ENCODE data around the gene GLG1. TPM values are rescaled to one million over a fixed set of nuclear protein-coding genes. Genes with fewer than 3 reads are reported as not detected.

GLG1 gene
- polyA plus RNA-seq, 2 of the 4 experiments (the other 2 are of a cell fraction): 51.9 to 90.6 TPM

- Histone ChIP-seq H3K27ac (no peak overlapping the region), H3K9me3 (no peaks in the 10 kb centered on the region), H3K4me3 (no peak overlapping the region), H3K4me2 (no peak overlapping the region), H3K4me1 (no peaks in the 10 kb centered on the region)
- POLR2A ChIA-PET: no interaction called here
- WGBS (ENCODE audit: missing lambda C conversion rate): 96% methylated on average over 10 of the region's 10 CpGs
- FAIRE-seq: no peak
- no peak for TF ChIP-seq TP53 (CRISPR knock-in tag; IDR thresholded peaks at IDR 0.05)
- CTCF ChIA-PET: interaction anchor here (1.0 to 1.1 kb wide), 2 partner anchors 9 to 19 kb away, joined by 3 read pairs; no protein-coding TSS in a partner anchor
- no peak for DNase-seq (ENCODE audit: low read depth in 1 of 2, low spot score in 1 of 2)
- ATAC-seq: no peak
Measured at GRCh38 chr16:74492976-74493375, 113.9 kb downstream of the GLG1 start.

GRCh38 chr16:74487634-74488495, 119.0 kb downstream of the GLG1 start:
- ChIA-PET CTCF (no interaction called here), POLR2A (interaction anchor here (0.6 kb wide), 1 partner anchor 11 kb away, joined by 6 read pairs; no protein-coding TSS in a partner anchor)
- 86% methylated on average over 9 of the region's 9 CpGs for WGBS (ENCODE audit: missing lambda C conversion rate)
- ATAC-seq (no peak), FAIRE-seq (peak; percentile 39), DNase-seq (ENCODE audit: low read depth in 1 of 2, low spot score in 1 of 2) (no peak)
- Histone ChIP-seq H3K4me1 (no peaks in the 10 kb centered on the region), H3K9me3 (no peaks in the 10 kb centered on the region), H3K4me2 (no peak overlapping the region), H3K27ac (no peak overlapping the region), H3K4me3 (no peak overlapping the region)
- TF ChIP-seq, protein P1, sequence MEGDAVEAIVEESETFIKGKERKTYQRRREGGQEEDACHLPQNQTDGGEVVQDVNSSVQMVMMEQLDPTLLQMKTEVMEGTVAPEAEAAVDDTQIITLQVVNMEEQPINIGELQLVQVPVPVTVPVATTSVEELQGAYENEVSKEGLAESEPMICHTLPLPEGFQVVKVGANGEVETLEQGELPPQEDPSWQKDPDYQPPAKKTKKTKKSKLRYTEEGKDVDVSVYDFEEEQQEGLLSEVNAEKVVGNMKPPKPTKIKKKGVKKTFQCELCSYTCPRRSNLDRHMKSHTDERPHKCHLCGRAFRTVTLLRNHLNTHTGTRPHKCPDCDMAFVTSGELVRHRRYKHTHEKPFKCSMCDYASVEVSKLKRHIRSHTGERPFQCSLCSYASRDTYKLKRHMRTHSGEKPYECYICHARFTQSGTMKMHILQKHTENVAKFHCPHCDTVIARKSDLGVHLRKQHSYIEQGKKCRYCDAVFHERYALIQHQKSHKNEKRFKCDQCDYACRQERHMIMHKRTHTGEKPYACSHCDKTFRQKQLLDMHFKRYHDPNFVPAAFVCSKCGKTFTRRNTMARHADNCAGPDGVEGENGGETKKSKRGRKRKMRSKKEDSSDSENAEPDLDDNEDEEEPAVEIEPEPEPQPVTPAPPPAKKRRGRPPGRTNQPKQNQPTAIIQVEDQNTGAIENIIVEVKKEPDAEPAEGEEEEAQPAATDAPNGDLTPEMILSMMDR (IDR thresholded peaks at IDR 0.05): no peak
- TF ChIP-seq CBX2 (IDR thresholded peaks at IDR 0.05; ENCODE audit: borderline replicate concordance, low read depth): no peak

GRCh38 chr16:74485916-74486315, 121.0 kb downstream of the GLG1 start:
- CTCF ChIA-PET: interaction anchor here (0.6 to 1.0 kb wide), 2 partner anchors 11 to 103 kb away, joined by 3 to 4 read pairs; no protein-coding TSS in a partner anchor
- no peak for FAIRE-seq
- 88% methylated on average over 1 of the region's 1 CpG for WGBS (ENCODE audit: missing lambda C conversion rate)

DNA sequence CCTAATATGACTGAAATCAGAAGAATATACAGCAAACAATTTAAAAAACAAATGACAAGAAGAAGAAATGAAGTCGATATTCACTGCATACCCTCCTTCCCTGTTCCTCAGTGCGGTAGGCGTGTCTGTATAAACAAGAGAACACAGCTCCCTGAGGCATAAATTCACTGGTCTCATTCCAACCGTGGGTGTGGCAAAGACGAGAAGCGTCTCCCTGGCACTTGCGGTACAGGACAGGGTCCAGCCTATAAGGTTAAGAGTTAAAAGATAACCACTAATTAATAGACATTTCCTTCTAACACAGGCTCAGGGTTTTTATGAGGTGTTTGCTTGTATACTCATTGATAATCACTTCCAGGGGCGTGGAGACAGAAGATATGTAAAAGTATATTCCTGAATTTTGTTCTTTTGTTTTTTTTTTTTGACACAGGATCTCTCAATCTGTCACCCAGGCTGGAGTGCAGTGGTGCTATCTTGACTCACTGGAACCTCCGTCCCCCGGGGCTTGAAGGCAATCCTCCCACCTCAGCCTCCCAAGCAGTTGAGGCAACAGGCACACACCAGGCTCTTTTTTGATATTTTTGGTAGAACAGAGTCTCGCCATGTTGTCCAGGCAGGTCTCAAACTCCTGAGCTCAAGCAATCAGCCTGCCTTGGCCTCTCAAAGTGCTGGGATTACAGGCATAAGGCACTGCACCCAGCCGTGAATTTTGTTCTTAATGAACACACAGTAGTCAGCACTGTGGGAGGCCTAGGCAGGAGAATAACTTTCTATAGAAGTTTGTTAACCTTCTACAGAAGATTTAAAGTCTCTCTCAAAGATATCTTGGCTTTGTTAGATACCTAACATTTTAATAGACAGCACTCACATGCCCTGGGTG, 126.5 kb downstream of the GLG1 start:
- WGBS (ENCODE audit: missing lambda C conversion rate): 7% methylated on average over 12 of the region's 12 CpGs
- H3K4me2 ChIP-seq: peak overlapping the region; percentile 83

More at GRCh38 chr16:74485916-74486315, 121.0 kb downstream of the GLG1 start:
- DNase-seq (ENCODE audit: low read depth in 1 of 2, low spot score in 1 of 2) (no peak), ATAC-seq (no peak)
- Histone ChIP-seq H3K4me3 (no peak overlapping the region), H3K27ac (no peak overlapping the region), H3K9me3 (no peaks in the 10 kb centered on the region), H3K4me2 (no peak overlapping the region), H3K4me1 (peaks cover 7% of the 10 kb centered on the region)
- no peak for TF ChIP-seq NPAS2 (CRISPR knock-in tag; IDR thresholded peaks at IDR 0.05; ENCODE audit: borderline replicate concordance)
- no peak for TF ChIP-seq MYC (IDR thresholded peaks at IDR 0.05; ENCODE audit: borderline replicate concordance, low read length)
- no peak for TF ChIP-seq HEYL (CRISPR knock-in tag; IDR thresholded peaks at IDR 0.05)
- no peak for TF ChIP-seq MAFK (IDR thresholded peaks at IDR 0.05; ENCODE audit: partially characterized antibody)
- no peak for TF ChIP-seq BHLHE40 (IDR thresholded peaks at IDR 0.05; ENCODE audit: low read depth, low read length)
- TF ChIP-seq RAD21 (conservative IDR thresholded peaks at IDR 0.05 in 1 of 2, IDR thresholded peaks at IDR 0.05 in 1 of 2): no peak
- POLR2A ChIA-PET: no interaction called here

More for the DNA sequence above, 126.5 kb downstream of the GLG1 start:
- ChIA-PET CTCF (no interaction called here), POLR2A (interaction anchor here (0.6 to 1.4 kb wide), 2 partner anchors 15 to 126 kb away, joined by 4 to 10 read pairs; partner anchors contain the start of gene GLG1)
- peak overlapping the region; percentile 66 to 77 for H3K27ac ChIP-seq
- FAIRE-seq (peak; percentile 79), ATAC-seq (peak; percentile 98 to 99), DNase-seq (ENCODE audit: low read depth in 1 of 2, low spot score in 1 of 2) (peak; percentile 85 to 89)
- H3K4me1 ChIP-seq: peaks cover 46% of the 10 kb centered on the region
- no peaks in the 10 kb centered on the region for H3K9me3 ChIP-seq
- H3K4me3 ChIP-seq: peak overlapping the region; percentile 24; the same call in 1 of the 3 replicates
- TF ChIP-seq, protein P2, sequence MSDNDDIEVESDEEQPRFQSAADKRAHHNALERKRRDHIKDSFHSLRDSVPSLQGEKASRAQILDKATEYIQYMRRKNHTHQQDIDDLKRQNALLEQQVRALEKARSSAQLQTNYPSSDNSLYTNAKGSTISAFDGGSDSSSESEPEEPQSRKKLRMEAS (IDR thresholded peaks at IDR 0.05): 0 out of 2 replicates have a peak, but pooled peaks have one; percentile 47
- TF ChIP-seq NFE2L2 (conservative IDR thresholded peaks at IDR 0.05; ENCODE audit: low read length) (no peak), FOXS1 (CRISPR knock-in tag; IDR thresholded peaks at IDR 0.05) (peak; percentile 42; the same call in 1 of the 2 replicates)

All from A549 (cell line).